GM18505 (cell line): ENCODE results near the gene KCNK4.

Experiments used
- ATAC-seq: cut with Tn5 transposase; IDR thresholded peaks from one replicate; pipeline ENCODE4 v1.9.1; 2021; ENCODE audit not compliant: unreplicated experiment
- POLR2A ChIP-seq: IDR thresholded peaks from 4 replicates; pipeline ENCODE4 v1.6.1; 2011; ENCODE audit warnings: borderline replicate concordance; ENCODE audit not compliant: insufficient read depth, insufficient read length; ENCODE audit errors: extremely low read depth

Gene KCNK4

DNA sequence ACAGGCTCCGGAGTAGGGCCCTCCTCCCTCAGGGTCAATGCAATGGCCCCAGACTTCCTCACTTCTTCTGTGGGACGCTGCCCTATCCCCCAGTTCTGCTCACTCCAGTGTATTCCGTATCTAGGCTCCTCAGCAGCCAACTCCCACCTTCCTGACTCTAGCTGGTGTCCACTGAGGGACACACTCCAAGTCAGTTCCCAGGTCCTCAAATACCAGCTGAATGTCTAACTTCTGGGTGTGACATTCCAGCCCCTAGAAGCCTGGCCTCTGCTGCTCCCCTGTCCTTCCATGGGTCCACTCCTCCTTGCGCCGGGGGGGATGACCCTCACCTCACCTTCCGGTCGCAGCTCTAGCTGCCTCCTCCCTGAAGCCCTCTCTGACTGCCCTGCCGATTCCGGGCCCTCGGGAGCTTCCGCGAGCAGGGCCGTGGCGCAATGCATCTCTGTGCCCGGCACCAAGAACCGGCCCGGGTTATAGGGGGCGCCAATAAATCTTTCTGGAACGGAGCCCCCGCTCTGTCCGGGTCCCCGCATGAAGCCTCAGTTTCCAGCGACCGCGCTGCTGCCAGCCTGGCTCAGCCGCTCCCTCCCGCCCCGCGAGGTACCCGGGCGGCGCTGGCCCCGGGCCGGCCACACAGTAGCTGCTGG is 22.1 kb upstream of the KCNK4 start:
- TF ChIP-seq POLR2A, result no peak
- ATAC-seq, result peak; percentile 4

DNA sequence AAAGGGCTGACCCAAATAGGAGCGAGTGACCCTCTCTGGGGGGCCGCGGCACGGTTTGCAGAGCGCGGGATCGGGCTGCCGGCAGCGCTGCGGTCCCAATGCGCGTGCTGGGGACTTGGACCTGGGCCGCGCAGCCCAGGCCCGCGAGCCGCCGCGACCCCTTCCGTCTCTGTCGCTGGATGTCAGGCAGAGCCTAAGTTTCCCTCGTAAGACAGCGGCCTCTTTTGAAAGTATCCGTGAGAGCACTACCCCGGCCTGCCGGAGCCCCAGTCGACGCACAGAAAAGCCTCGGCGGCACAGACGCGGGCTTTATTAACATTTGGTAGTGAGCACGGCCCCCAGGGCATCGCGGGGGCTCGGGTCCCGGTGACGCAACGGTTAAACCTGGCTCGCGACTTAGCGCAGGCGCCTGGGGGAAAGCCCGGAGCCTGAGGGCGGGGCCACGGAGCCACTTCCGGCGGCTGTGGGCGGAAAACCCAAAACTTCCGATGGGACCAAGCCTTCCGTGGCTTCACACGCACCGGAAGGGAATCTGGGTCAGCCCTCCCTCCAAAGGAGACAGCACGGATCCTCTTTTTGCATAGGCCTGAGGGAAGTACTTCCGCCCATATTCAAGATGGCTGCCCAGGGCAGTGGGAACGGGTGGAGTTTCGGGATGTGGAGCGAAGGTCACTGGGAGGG is 21.4 kb upstream of the KCNK4 start:
- peak; percentile 80 for TF ChIP-seq POLR2A
- peak; percentile 54 for ATAC-seq

DNA sequence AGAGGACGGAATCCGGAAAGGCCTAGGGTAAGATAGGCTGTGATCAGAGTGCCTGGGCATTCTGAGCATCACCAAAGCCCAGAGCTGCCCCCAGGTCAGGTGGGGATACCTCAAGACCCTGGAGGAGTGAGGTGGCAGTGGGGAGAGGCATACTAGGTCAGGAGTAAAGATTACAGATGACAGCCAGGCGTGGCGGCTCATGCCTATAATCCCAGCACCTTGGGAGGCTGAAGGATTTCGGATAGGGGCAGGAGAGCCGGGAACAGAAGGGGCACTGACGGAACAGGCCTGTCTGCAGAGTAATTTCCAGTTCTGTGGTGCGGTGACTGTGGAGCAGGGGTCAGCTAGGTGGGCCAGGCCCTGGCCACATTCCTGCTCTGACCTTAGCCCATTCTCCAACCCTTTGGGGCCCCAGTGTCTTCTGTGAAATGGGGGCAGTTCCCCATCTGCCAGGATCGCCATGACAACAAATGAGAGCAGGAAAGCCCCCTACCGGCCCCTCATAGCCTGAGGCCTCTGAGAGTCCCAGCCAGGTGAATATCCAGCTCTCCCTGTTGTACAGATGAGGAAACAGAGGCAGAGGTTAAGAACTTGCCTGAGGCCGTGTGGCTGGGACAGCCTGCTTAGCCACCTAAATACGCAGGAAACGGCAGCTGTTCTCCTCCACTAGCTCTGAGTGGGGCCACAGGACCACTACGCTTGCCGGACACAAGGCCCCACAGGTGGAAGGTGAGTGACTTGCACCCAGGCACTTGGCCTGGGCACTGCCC is 15.9 kb upstream of the KCNK4 start:
- ATAC-seq, result no peak
- no peak for TF ChIP-seq POLR2A

DNA sequence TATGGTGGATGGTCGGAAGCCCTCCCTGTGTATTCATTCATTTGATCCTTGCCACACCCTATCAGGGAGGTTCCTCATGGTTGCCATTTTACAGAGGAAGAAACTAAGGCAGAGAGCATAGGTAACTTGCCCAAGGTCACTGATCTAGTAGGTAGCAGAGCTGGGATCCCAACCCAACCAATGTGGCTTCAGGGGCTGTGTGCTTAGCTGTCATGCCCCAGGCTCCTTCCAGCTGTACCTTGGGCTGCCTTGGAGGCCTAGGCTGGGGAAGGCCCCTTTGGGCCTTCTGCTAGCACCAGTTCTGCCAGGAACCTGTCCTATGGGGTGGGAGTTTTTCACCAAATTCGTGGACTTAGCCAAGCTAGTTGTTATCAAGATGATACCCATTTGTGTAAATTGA is 15.3 kb upstream of the KCNK4 start:
- no peak for ATAC-seq
- TF ChIP-seq POLR2A, result no peak

DNA sequence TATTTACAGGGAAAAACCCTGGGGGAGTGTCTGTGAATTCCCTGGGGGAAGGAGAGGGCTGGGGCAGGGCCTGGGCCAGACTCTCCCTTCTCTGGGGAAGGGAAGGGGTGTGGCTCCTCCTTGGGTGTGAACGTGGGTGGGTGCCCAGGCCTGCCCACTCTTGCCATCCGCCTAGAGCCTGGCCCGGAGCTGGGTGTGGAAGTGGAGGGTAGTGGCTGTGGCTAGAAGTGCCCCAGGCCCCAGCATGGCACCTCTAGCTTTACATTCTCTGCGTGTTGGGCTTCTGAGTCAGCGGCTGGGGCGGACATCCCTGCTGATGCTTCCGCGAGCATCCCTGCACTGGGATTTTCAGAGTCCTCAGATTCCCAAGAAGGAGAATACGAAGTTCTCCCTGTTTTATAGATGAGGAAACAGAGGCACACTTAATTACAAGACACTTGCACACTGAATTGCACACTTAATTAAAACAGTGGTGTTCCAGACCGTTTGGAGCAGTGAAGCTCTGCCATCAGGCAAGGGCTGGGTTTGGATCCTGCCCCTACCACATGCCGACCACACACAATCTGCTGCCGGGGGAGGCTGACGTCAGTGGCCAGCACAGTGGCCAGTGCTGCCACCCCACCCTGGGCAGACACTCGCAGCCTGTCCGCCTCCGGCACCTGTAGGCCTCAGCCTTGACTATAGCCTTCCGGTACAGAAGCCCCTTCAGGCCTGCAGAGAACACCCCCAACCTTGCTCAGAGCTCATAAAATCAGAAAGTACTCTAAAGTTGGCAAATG is 14.3 kb upstream of the KCNK4 start:
- no peak for TF ChIP-seq POLR2A
- no peak for ATAC-seq

DNA sequence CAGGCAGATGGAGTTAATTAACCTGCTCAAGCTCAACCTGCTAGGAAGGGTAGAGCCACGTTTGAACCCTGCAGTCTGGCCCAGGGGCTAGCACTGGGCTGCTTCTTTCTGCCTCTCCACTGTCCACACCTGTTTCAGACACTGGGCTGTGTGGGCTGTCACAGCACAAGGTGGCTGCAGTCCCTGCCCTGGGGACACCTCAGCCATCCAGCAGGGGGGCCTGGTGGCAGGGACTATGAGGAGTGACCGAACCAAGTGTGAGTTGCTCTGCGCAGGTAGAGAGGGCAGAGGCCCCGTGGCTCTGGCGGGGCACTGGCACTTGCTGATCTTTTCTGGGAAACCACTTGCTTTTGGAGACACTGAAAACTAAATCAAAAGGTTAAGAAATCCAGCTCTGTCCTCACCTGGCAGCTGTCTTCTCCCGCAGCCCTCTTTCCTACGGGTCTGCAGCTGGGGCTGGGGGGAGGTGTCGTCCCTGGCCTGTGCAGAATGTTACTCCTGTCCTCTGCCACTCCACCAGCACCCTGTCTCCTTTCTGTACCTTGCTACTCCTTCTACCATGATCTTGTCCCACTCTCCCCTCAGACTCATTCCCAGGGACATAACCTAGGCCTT is 12.4 kb upstream of the KCNK4 start:
- no peak for ATAC-seq
- TF ChIP-seq POLR2A, result no peak

DNA sequence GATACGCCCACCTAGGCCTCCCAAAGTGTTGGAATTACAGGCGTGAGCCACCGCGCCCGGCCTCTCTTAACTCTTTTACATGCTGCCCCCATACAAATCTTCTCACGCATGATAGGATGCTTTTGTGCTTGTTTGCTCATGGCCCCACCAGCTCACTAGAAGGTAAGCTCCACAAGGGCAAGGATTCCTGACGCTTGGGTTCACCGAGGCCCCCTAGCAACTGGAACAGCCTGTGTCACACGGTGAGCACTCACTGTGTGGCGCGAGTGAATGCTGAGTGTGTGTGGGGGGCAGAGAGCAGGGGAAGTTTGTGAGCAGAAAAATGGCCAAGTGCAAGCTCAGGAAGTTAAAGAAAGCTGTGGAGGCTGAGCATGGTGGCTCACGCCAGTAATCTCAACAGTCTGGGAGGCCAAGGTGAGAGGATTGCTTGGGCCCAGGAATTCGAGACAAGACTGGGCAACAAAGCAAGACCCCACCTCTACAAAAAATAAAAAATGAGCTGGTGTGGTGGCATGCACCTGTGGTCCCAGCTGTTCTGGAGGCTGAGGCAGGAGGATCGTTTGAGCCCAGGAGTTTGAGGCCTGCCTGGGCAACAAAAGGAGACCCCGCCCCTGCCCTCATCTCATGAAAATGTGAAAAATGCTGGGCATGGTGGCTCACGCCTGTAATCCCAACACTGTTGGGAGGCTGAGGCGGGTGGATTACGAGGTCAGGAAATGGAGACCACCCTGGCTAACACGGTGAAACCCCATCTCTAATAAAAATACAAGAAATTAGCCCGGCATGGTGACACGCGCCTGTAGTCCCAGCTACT is 8.9 kb upstream of the KCNK4 start:
- no peak for ATAC-seq
- no peak for TF ChIP-seq POLR2A

DNA sequence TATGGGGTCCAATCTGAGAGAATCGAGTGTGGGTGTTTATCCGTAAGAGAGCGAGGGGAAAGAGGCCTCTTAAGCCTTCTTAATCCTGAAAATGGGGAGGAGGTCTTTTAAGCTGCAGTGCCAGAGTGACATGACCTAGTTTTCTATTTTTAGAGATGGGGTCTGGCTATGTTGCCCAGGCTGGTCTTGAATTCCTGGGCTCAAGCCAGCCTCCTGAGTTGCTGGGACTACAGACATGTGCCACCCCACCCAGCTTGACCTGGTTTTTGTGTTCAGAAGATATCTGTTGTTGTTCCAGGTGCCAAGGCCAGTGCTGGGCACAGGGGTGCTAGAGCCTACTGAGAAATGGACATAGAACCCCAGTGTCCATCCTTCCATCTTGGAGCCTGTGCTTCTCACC is 8.0 kb upstream of the KCNK4 start:
- ATAC-seq, result no peak

DNA sequence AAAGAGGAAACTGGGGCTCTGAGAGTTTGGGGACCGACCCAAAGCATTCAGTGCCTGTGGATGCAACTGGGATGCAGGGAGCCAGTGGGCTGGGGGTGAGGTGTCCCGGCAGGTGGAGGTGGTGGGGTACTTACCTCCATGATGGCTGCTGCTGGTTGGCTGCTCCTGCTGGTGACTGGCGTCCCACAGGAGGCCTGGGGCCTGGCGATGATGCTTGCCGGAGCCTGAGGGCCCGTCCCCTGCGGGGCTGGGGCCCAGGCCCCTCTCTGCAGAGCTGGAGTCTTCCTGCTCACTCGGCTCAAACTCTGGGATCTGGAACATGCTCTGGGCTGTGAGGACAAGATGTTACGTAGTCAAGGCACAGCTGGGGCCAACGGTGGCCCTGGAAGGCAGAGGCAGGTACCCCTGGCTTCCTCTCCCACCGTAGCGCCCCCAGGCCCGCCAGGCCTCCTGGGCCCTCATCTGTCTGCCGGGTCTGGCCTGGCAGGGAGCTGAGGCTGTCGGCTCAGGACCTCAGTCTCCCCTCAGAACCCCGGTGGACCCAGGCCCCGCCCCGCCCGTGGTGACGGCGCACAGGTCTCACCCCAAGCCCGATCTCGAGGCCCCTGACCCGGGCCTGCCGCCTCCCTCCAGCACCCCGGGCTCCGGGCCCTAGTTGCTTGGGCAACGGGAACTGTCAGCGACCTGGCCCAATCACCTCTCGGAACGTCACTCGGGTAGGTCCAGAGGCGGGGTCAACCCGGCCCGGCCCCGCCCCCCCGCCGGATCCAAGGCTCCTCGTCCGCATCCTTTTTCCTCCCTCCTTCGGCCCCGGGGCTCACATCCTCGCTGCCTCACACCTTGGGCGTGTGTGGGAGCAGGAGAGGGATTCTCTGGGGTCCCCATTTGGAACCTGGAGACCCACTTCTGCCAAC is 6.8 kb upstream of the KCNK4 start, which contains the start of gene BAD:
TSS of gene BAD (minus strand) at position 618 of the 914 bp plus-strand sequence. CDS start at position 321, 297 bp downstream.
- peak; percentile 53 for ATAC-seq
- peak; percentile 56 for TF ChIP-seq POLR2A

More for the DNA sequence above, 8.0 kb upstream of the KCNK4 start:
- TF ChIP-seq POLR2A, result no peak

DNA sequence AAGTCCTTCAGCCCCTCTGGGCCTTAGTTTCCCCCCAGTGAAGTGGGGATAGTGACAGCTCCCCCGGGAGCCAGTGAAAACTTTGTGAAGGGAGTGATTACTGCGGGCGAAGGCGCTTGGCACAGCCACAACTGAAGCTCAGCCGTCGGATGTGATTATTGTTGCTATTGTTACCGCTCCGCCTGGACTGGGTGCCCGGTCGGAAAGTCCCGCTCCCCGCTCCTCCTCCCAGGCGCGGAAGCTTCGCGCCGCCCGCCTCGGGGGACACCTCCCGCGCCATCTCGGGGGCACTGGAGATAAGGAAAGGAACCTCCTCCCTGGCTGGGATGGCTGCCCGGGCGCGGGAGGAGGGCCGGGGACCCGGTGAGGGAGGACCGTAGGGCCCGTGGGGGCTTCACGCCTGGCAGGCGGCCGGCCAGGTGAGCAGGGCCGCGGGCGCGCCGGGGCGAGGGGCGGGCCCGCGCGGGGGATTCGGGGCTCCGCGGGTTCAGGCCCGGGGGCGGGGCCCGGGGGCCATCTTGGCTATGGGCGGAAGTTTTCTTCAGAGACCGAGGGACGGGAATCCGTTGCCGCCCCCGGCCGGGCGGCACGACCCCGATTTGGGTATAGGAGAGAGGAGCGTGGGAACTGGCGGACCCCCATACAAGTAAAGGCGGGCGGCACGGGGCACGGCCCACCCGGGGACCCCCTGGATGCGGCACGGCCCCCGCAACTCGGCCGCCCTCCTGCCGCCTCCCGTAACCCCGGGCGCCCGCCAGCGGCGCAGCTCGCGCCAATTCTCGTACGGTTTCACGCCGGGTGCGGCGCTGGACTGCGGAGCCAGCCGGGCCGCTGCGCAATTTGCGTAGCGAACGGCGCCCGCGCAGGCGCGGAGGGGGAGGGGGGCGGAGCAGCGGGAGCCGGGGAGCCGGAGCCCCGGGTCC is 5.9 kb upstream of the KCNK4 start, which contains the start of gene GPR137:
TSS of gene GPR137 (plus strand) at position 887 of the 923 bp plus-strand sequence. CDS start 677 bp downstream, outside the sequence.
- peak; percentile 49 for TF ChIP-seq POLR2A

More for the DNA sequence above, 5.9 kb upstream of the KCNK4 start, which contains the start of gene GPR137:
- ATAC-seq, result peak; percentile 59
